Lung (tissue), 12 donors: ENCODE measurements around the gene ANTXR2. TPM values are rescaled to one million over a fixed set of nuclear protein-coding genes. Genes with fewer than 3 reads are reported as not detected.

Experiments used
- ATAC-seq: fragments of 200-7000 bp; cut with Tn5 transposase; one replicate; pipeline ENCODE4 v1.9.1; 2020; ENCODE audit warnings: moderate number of reproducible peaks; ENCODE audit not compliant: insufficient read depth, low FRiP score
- DNase-seq, 3 donors: peaks; one replicate each; pipeline ENCODE4 v3.0.0-alpha.2; 2013 to 2017
- H3K27ac ChIP-seq, 2 donors: one replicate each; pipeline ENCODE4 v1.5.1; 2013; ENCODE audit warnings: mild to moderate bottlenecking in 2 of 2, moderate library complexity in 2 of 2, control low read depth in 1 of 2, inconsistent platforms in 1 of 2, low read depth in 1 of 2, low read length in 1 of 2
- H3K27me3 ChIP-seq, 3 donors: one replicate each; pipeline ENCODE4 v1.5.1; 2013; ENCODE audit warnings: low read length in 2 of 3; ENCODE audit not compliant: control insufficient read depth in 3 of 3, insufficient read depth in 3 of 3
- H3K36me3 ChIP-seq, 4 donors: one replicate each; pipeline ENCODE4 v1.5.1; 2013; ENCODE audit warnings: low read length in 4 of 4, mild to moderate bottlenecking in 1 of 4, moderate library complexity in 1 of 4; ENCODE audit not compliant: control insufficient read depth in 4 of 4, insufficient read depth in 4 of 4
- H3K4me1 ChIP-seq, 5 donors: one replicate each; pipeline ENCODE4 v1.5.1; 2013; ENCODE audit warnings: low read length in 5 of 5, mild to moderate bottlenecking in 2 of 5, moderate library complexity in 1 of 5; ENCODE audit not compliant: control insufficient read depth in 5 of 5, insufficient read depth in 5 of 5
- H3K4me3 ChIP-seq: one replicate; pipeline ENCODE4 v1.5.1; 2013; ENCODE audit warnings: mild to moderate bottlenecking, control low read depth, moderate library complexity
- H3K9ac ChIP-seq, 2 donors: one replicate each; pipeline ENCODE4 v1.5.1; 2013; ENCODE audit warnings: low read length in 2 of 2, control low read depth in 1 of 2; ENCODE audit not compliant: insufficient read depth in 1 of 2
- H3K9me3 ChIP-seq, 4 donors: one replicate each; pipeline ENCODE4 v1.5.1; 2013; ENCODE audit warnings: low read length in 3 of 4, mild to moderate bottlenecking in 1 of 4, moderate library complexity in 1 of 4; ENCODE audit not compliant: control insufficient read depth in 4 of 4, insufficient read depth in 3 of 4
- WGBS, 2 donors: extraction: QIAGEN DNeasy Blood & Tissue Kit; methylation state at CpG; one replicate each; pipeline ENCODE4 v1.1.7; 2013; 5-methylcytosine and 5-hydroxymethylcytosine counted together
- polyA plus RNA-seq, 2 donors: library from polyadenylated mRNA; stranded (reverse); fragments of 200-250 nt; gene quantifications; one replicate each; pipeline ENCODE4 v1.2.1, GENCODE V29; 2013
- total RNA-seq, 2 donors: library from RNA; depleted of rRNA in 1 of 2; stranded (reverse); fragments of >200 nt in 1 of 2; gene quantifications; one replicate each; pipeline ENCODE4 v1.2.1, GENCODE V29; 2014 to 2021
- TF ChIP-seq, protein P1 (sequence below): IDR thresholded peaks from 2 replicates; pipeline ENCODE4 v1.5.1; 2012; ENCODE audit warnings: mild to moderate bottlenecking; ENCODE audit errors: control extremely low read depth, extremely low read depth
- donor health status: control.
- donor health status: control.
- donor health status: Bipolar disorder and iron deficiency.
- donor health status: healthy.
- donor health status: DM: yes; HTN: yes; CAD: no.

Gene ANTXR2
- total and polyA plus RNA-seq, 4 donors, result 4.8 to 47.2 (median 28.6) TPM

DNA sequence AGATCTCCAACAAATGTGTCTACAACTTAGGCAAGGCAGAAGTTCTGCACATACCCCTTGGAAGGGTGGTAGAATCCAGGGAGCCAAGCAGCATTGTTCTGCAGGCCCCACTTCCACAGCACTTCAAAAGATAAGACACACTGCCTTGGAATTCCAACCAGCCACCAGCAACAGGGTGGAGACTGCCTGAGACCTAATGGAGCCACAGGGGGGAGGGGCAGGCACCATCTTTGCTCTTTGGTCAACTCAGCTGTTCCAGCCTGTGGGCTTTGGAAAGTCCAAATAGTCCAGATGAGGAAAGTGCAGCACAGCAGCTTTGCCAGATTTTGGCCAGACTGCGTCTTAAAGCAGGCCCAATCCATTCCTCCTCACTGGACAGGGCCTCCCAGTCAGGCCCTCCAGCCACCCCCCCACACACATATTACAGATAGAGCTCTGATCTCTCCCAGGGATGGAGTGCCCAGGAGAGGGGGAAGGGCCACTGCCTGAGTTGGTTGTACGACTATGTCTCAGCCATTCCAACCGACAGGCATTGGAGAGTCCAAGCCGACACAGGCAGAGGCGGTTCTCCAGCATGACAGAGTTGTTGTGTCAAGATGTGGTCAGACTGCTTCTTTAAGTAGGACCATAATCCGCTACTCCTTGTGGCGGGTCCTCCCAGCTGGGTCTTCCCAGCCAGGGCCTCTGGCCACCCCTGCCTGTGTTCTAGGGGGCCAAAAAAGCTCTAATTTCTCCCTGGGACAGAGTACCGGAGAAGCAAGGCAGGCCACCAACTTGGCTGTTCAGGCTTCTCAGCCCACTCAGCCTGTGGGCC is 42.5 kb upstream of the ANTXR2 start:
- H3K27ac ChIP-seq, result no peak overlapping the region
- H3K4me1 ChIP-seq, result no peaks in the 10 kb centered on the region
- TF ChIP-seq, protein P1, sequence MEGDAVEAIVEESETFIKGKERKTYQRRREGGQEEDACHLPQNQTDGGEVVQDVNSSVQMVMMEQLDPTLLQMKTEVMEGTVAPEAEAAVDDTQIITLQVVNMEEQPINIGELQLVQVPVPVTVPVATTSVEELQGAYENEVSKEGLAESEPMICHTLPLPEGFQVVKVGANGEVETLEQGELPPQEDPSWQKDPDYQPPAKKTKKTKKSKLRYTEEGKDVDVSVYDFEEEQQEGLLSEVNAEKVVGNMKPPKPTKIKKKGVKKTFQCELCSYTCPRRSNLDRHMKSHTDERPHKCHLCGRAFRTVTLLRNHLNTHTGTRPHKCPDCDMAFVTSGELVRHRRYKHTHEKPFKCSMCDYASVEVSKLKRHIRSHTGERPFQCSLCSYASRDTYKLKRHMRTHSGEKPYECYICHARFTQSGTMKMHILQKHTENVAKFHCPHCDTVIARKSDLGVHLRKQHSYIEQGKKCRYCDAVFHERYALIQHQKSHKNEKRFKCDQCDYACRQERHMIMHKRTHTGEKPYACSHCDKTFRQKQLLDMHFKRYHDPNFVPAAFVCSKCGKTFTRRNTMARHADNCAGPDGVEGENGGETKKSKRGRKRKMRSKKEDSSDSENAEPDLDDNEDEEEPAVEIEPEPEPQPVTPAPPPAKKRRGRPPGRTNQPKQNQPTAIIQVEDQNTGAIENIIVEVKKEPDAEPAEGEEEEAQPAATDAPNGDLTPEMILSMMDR, result no peak
- WGBS, 2 donors, result 96 to 98% methylated on average over 8 of the region's 8 CpGs
- DNase-seq (no peak), ATAC-seq (no peak)
- no peak overlapping the region for H3K9ac ChIP-seq
- H3K27me3 ChIP-seq, result no peaks in the 10 kb centered on the region
- H3K9me3 ChIP-seq, result peaks cover 0 to 2% (median 0%) of the 10 kb centered on the region in 4 donors
- H3K36me3 ChIP-seq, result no peaks in the 10 kb centered on the region
- no peak overlapping the region for H3K4me3 ChIP-seq

DNA sequence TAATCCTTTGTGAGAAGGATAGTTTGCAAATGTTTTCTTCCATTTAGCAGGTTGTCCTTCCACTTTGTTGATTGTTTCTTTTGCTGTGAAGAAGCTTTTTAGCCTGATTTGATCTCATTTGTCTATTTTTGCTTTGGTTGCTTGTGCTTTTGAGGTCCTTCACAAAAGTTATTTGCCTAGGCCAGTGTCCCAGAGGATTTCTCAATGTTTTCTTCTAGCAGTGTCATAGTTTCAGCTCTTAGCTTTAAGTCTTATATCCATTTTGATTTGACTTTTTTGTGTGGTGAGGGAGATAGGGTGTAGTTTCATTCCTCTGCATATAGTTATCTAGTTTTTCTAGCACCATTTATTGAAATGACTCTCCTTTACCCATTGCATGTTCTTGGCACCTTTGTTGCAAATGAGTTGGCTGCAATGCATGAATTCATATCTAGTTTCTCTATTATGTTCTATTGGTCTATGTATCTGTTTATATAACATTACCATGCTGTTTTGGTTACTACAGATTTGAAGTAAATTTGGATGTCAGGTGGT is 41.8 kb upstream of the ANTXR2 start:
- H3K4me3 ChIP-seq, result no peak overlapping the region
- H3K27me3 ChIP-seq, result no peaks in the 10 kb centered on the region
- H3K9me3 ChIP-seq, result peaks cover 0 to 2% (median 0%) of the 10 kb centered on the region in 4 donors
- ATAC-seq (no peak), DNase-seq (no peak)
- TF ChIP-seq, protein P1, result no peak
- H3K36me3 ChIP-seq, result no peaks in the 10 kb centered on the region
- no peak overlapping the region for H3K27ac ChIP-seq
- no peaks in the 10 kb centered on the region for H3K4me1 ChIP-seq
- no peak overlapping the region for H3K9ac ChIP-seq

DNA sequence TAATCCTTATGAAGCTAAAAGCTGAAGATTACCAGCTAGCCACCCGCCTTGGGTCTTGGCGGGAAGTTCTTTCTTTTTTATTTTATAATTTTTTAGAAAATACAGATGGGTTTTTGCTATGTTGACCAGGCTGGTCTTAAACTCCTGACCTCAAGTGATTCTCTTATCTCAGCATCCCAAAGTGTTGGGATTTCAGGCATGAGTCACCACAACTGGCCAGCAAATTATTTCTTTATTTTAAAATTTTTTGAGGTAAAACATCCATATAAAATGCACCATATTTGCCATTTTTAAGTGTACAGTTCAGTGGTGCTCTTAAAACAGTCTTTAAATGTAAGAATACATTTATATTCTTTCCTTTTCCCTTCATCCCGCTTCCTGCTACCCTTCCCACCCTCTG is 40.6 kb upstream of the ANTXR2 start:
- TF ChIP-seq, protein P1, result no peak
- ATAC-seq (no peak), DNase-seq (no peak)
- Histone ChIP-seq H3K9me3 (peaks cover 0 to 2% (median 0%) of the 10 kb centered on the region in 4 donors), H3K27me3 (no peaks in the 10 kb centered on the region), H3K36me3 (no peaks in the 10 kb centered on the region), H3K9ac (no peak overlapping the region), H3K27ac (no peak overlapping the region), H3K4me1 (no peaks in the 10 kb centered on the region), H3K4me3 (no peak overlapping the region)
- WGBS, 2 donors, result 94 to 98% methylated on average over 3 of the region's 3 CpGs
